Nephron progenitor cell (in vitro differentiated cells): ENCODE data around the gene NEB.
"Not testable (repeated sequence)": the region's sequence is repeated elsewhere in the genome, so short reads cannot be mapped to it uniquely, and the experiment has no call there.

Experiments used
- DNase-seq: peaks from one replicate; pipeline ENCODE4 v3.0.0; 2021
- H3K27ac Mint-ChIP-seq: 2 replicates; pipeline ENCODE4 v1.8.0; 2021; ENCODE audit warnings: mild to moderate bottlenecking, moderate library complexity, mixed read lengths
- H3K27me3 Mint-ChIP-seq: 2 replicates; pipeline ENCODE4 v1.8.0; 2021; ENCODE audit warnings: mild to moderate bottlenecking, low read depth, mixed read lengths; ENCODE audit not compliant: poor library complexity
- H3K36me3 Mint-ChIP-seq: 2 replicates; pipeline ENCODE4 v1.8.0; 2021; ENCODE audit warnings: low read depth, mixed read lengths
- H3K4me1 Mint-ChIP-seq: 2 replicates; pipeline ENCODE4 v1.8.0; 2021; ENCODE audit warnings: mixed read lengths
- H3K4me3 Mint-ChIP-seq: 2 replicates; pipeline ENCODE4 v1.8.0; 2021; ENCODE audit warnings: mild to moderate bottlenecking, moderate library complexity, mixed read lengths
- H3K9me3 Mint-ChIP-seq: 2 replicates; pipeline ENCODE4 v1.8.0; 2021; ENCODE audit warnings: mild to moderate bottlenecking, moderate library complexity, mixed read lengths
- TF ChIP-seq, protein P1 (sequence below): fragments of 200-600 bp; sonication (generic); IDR thresholded peaks from 2 replicates; pipeline ENCODE4 v1.5.0; 2021; ENCODE audit warnings: antibody characterized with exemption

The NEB gene

DNA sequence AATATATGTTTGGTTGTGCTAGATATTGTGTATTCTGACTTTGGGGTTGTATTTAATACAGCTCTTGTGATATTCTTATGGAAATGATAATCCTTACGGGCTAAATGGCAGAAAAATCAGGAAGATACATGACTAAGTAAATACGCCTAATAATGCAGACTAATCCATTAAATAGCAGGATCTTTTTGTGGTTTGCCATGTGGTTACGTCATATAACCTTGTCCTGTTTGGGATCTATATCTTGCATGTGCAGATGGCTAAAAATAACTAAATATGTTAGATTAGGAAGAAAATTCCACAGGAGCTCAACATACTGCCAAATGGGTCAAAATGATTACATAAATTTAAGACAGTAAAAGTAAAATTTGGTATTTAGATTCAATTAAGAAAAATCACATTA is 83.0 kb downstream of the NEB start:
- H3K27me3 Mint-ChIP-seq, result no peaks in the 10 kb centered on the region
- no peak overlapping the region for H3K4me3 Mint-ChIP-seq
- H3K4me1 Mint-ChIP-seq, result no peaks in the 10 kb centered on the region
- TF ChIP-seq, protein P1, sequence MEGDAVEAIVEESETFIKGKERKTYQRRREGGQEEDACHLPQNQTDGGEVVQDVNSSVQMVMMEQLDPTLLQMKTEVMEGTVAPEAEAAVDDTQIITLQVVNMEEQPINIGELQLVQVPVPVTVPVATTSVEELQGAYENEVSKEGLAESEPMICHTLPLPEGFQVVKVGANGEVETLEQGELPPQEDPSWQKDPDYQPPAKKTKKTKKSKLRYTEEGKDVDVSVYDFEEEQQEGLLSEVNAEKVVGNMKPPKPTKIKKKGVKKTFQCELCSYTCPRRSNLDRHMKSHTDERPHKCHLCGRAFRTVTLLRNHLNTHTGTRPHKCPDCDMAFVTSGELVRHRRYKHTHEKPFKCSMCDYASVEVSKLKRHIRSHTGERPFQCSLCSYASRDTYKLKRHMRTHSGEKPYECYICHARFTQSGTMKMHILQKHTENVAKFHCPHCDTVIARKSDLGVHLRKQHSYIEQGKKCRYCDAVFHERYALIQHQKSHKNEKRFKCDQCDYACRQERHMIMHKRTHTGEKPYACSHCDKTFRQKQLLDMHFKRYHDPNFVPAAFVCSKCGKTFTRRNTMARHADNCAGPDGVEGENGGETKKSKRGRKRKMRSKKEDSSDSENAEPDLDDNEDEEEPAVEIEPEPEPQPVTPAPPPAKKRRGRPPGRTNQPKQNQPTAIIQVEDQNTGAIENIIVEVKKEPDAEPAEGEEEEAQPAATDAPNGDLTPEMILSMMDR, result no peak
- no peak overlapping the region for H3K27ac Mint-ChIP-seq
- no peaks in the 10 kb centered on the region for H3K36me3 Mint-ChIP-seq
- peaks cover 8% of the 10 kb centered on the region for H3K9me3 Mint-ChIP-seq
- no peak for DNase-seq

DNA sequence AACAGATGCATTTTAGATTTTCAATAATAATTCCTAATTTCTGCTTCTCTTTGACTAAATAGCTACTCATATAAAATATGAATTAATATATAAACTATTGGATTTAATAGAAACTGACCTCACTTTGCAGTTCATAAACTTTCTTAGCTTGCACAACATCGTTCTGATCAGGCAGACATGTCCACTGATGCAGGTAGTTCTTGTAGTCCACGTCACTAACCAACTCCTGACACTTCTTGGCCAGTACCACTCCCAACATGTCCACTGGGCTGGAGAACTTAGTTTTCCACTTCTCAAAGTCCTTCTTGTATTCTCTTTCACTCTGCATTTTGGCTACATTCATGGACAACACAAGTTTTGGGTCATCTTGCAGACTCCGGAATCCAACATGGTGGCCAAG is 83.8 kb downstream of the NEB start:
- H3K4me3 Mint-ChIP-seq, result no peak overlapping the region
- peaks cover 8% of the 10 kb centered on the region for H3K9me3 Mint-ChIP-seq
- H3K27ac Mint-ChIP-seq, result no peak overlapping the region
- no peaks in the 10 kb centered on the region for H3K4me1 Mint-ChIP-seq
- H3K36me3 Mint-ChIP-seq, result no peaks in the 10 kb centered on the region
- TF ChIP-seq, protein P1, result no peak
- no peaks in the 10 kb centered on the region for H3K27me3 Mint-ChIP-seq
- no peak for DNase-seq

DNA sequence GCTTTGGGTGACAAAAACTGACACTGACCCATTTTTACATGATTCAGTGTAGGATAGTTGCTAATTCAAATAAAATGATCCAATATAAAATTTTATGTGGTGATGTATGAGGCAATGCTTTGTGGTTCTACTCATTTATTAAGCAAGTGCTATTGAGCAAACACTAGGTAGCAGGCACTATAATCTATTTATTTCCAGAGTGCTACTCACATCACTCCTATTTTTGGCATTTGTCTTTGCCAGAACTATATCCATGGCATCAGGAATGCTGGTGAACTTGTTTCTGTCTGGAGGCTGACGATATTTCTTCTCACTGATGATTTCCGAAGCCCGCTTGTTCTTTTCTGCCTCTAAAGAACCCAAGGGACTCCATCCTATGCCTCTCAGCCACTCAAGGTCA is 84.3 kb downstream of the NEB start:
- H3K36me3 Mint-ChIP-seq, result no peaks in the 10 kb centered on the region
- TF ChIP-seq, protein P1, result no peak
- no peak overlapping the region for H3K4me3 Mint-ChIP-seq
- no peak overlapping the region for H3K27ac Mint-ChIP-seq
- peaks cover 8% of the 10 kb centered on the region for H3K9me3 Mint-ChIP-seq
- no peak for DNase-seq
- no peaks in the 10 kb centered on the region for H3K4me1 Mint-ChIP-seq
- H3K27me3 Mint-ChIP-seq, result no peaks in the 10 kb centered on the region

DNA sequence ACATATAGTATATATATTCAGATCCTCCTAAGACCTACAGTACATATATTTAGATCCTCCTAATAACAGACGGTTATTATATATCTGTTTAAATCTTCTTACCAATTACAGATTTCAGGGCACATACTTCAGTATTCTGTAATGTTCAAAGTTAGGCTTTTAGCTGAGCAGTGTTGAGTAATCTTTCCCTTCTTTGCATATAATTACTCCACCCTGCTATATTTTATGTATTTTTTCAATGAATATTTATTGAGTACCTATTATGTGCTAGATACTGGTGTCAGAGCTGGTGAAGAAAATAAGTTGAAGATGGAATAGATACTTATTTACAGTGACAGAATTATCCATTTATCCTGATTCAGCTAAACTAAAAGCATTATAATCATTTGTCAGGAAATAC is 84.9 kb downstream of the NEB start:
- H3K27me3 Mint-ChIP-seq, result no peaks in the 10 kb centered on the region

DNA sequence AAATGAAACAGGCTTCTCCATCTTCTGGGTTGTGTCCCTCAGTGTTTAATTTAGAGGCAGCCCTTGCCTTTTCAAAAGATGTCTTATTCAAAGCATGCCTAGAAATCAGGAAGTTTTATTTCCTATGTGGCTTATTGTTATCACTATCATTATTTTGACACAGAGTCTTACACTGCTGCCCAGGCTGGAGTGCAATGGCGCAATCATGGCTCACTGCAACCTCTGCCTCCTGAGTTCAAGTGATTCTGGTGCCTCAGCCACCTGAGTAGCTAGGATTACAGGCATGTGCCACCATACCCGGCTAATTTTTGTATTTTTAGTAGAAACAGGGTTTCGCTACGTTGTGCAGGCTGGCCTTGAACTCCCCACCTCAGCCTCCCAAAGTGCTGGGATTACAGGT is 87.8 kb downstream of the NEB start:
- H3K36me3 Mint-ChIP-seq, H3K4me1 Mint-ChIP-seq, DNase-seq, H3K9me3 Mint-ChIP-seq, H3K27ac Mint-ChIP-seq, H3K27me3 Mint-ChIP-seq, H3K4me3 Mint-ChIP-seq: not testable (repeated sequence)

More for the DNA sequence above, 84.9 kb downstream of the NEB start:
- H3K36me3 Mint-ChIP-seq, result no peaks in the 10 kb centered on the region
- H3K4me1 Mint-ChIP-seq, result no peaks in the 10 kb centered on the region
- no peak overlapping the region for H3K27ac Mint-ChIP-seq
- no peak overlapping the region for H3K4me3 Mint-ChIP-seq
- DNase-seq, result no peak
- TF ChIP-seq, protein P1, result no peak
- H3K9me3 Mint-ChIP-seq, result peaks cover 8% of the 10 kb centered on the region

DNA sequence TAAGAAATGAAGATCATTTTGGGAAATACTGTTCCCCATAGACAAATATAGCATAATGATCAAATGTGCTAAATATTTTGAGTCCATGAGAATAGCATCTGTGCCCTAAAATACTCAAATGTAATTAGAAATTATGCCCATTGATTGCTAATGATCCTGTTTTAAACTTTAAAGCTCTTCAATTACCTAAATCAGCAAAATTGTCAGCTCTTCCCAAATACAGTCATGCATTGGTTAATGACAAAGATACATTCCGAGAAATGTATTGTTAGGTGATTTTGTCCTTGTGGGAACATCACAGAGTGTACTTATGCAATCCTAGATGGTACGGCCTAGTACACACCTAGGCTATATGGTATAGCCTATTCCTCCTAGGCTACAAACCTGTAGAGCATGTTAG is 89.7 kb downstream of the NEB start:
- no peaks in the 10 kb centered on the region for H3K36me3 Mint-ChIP-seq
- TF ChIP-seq, protein P1, result no peak
- H3K27me3 Mint-ChIP-seq, result no peaks in the 10 kb centered on the region
- H3K4me1 Mint-ChIP-seq, result no peaks in the 10 kb centered on the region
- no peak for DNase-seq
- H3K27ac Mint-ChIP-seq, result no peak overlapping the region
- H3K4me3 Mint-ChIP-seq, result no peak overlapping the region
- peaks cover 8% of the 10 kb centered on the region for H3K9me3 Mint-ChIP-seq

DNA sequence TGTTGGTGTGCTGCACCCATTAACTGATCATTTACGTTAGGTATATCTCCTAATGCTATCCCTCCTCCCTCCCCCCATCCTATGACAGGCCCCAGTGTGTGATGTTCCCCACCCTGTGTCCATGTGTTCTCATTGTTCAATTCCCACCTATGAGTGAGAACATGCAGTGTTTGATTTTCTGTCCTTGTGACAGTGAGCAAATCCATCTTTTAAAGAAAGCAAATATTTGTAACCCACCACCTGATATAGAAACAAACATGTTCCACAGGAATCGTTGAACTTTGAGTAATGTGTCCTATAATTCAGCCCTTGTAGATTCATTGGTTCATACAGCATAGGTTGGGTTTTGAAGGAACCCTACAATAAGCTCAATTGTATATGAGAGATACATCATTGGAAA is 92.4 kb downstream of the NEB start:
- H3K27me3 Mint-ChIP-seq, H3K36me3 Mint-ChIP-seq, H3K9me3 Mint-ChIP-seq, H3K27ac Mint-ChIP-seq, H3K4me3 Mint-ChIP-seq, DNase-seq: not testable (repeated sequence)
- peaks cover 14% of the 10 kb centered on the region for H3K4me1 Mint-ChIP-seq
